Measurements from ENCODE around the gene MTPN.

The MTPN gene

GRCh38 chr7:135977007-135977741 is at the start of gene MTPN:
TSS of gene MTPN (minus strand) at chr7:135977359. CDS start at chr7:135977100, 259 bp downstream.
- Mint-ChIP-seq H3K4me1 (peaks cover 70% of the 10 kb centered on the region), H3K4me3 (peak within 1 kb of the TSS; percentile 85), H3K27ac (ENCODE audit: low read depth) (peak within 1 kb of the TSS; percentile 94), H3K27me3 (no peaks in the 10 kb centered on the region), H3K36me3 (ENCODE audit: insufficient read depth) (peaks cover 25% of the 10 kb centered on the region), H3K9me3 (no peaks in the 10 kb centered on the region)
- ATAC-seq (replicated peaks; ENCODE audit: extremely low read depth, poor library complexity, severe bottlenecking): peak; percentile 70
- DNase-seq (ENCODE audit: low spot score in 2 of 2): peak; percentile 93 to 94

GRCh38 chr7:136026209-136026608 is 49.0 kb upstream of the MTPN start:
- H3K4me1 Mint-ChIP-seq: no peaks in the 10 kb centered on the region
- H3K9me3 Mint-ChIP-seq: no peaks in the 10 kb centered on the region
- no peaks in the 10 kb centered on the region for H3K27me3 Mint-ChIP-seq
- H3K36me3 Mint-ChIP-seq (ENCODE audit: insufficient read depth): peaks cover 2% of the 10 kb centered on the region
- no peak overlapping the region for H3K4me3 Mint-ChIP-seq
- no peak for DNase-seq (ENCODE audit: low spot score in 2 of 2)
- no peak for ATAC-seq (replicated peaks; ENCODE audit: extremely low read depth, poor library complexity, severe bottlenecking)
- H3K27ac Mint-ChIP-seq (ENCODE audit: low read depth): no peak overlapping the region

GRCh38 chr7:136023134-136023869 is 46.1 kb upstream of the MTPN start:
- H3K4me1 Mint-ChIP-seq: no peaks in the 10 kb centered on the region
- ATAC-seq (replicated peaks; ENCODE audit: extremely low read depth, poor library complexity, severe bottlenecking) (no peak), DNase-seq (ENCODE audit: low spot score in 2 of 2) (no peak)
- no peak overlapping the region for H3K27ac Mint-ChIP-seq (ENCODE audit: low read depth)
- H3K27me3 Mint-ChIP-seq: no peaks in the 10 kb centered on the region
- H3K4me3 Mint-ChIP-seq: no peak overlapping the region
- peaks cover 3% of the 10 kb centered on the region for H3K36me3 Mint-ChIP-seq (ENCODE audit: insufficient read depth)
- H3K9me3 Mint-ChIP-seq: no peaks in the 10 kb centered on the region

- no peak overlapping the region for H3K27ac Mint-ChIP-seq (ENCODE audit: low read depth)
- H3K4me3 Mint-ChIP-seq: no peak overlapping the region
- H3K9me3 Mint-ChIP-seq: no peaks in the 10 kb centered on the region
- peaks cover 7% of the 10 kb centered on the region for H3K4me1 Mint-ChIP-seq
- ATAC-seq (replicated peaks; ENCODE audit: extremely low read depth, poor library complexity, severe bottlenecking) (no peak), DNase-seq (ENCODE audit: low spot score in 2 of 2) (no peak)
- H3K36me3 Mint-ChIP-seq (ENCODE audit: insufficient read depth): peaks cover 3% of the 10 kb centered on the region
- H3K27me3 Mint-ChIP-seq: no peaks in the 10 kb centered on the region
These were observed 43.4 kb upstream of the MTPN start for GRCh38 chr7:136020556-136020955.

GRCh38 chr7:136018104-136018503 is 40.9 kb upstream of the MTPN start:
- Mint-ChIP-seq H3K4me1 (peaks cover 7% of the 10 kb centered on the region), H3K4me3 (no peak overlapping the region), H3K36me3 (ENCODE audit: insufficient read depth) (peaks cover 3% of the 10 kb centered on the region), H3K9me3 (no peaks in the 10 kb centered on the region), H3K27me3 (no peaks in the 10 kb centered on the region), H3K27ac (ENCODE audit: low read depth) (no peak overlapping the region)
- DNase-seq (ENCODE audit: low spot score in 2 of 2): no peak
- ATAC-seq (replicated peaks; ENCODE audit: extremely low read depth, poor library complexity, severe bottlenecking): no peak

- Mint-ChIP-seq H3K27me3 (no peaks in the 10 kb centered on the region), H3K27ac (ENCODE audit: low read depth) (no peak overlapping the region), H3K4me3 (no peak overlapping the region), H3K36me3 (ENCODE audit: insufficient read depth) (peaks cover 4% of the 10 kb centered on the region), H3K4me1 (peaks cover 13% of the 10 kb centered on the region), H3K9me3 (no peaks in the 10 kb centered on the region)
- no peak for DNase-seq (ENCODE audit: low spot score in 2 of 2)
- no peak for ATAC-seq (replicated peaks; ENCODE audit: extremely low read depth, poor library complexity, severe bottlenecking)
These were observed 39.7 kb upstream of the MTPN start for GRCh38 chr7:136016649-136017395.

- peaks cover 13% of the 10 kb centered on the region for H3K4me1 Mint-ChIP-seq
- peaks cover 3% of the 10 kb centered on the region for H3K36me3 Mint-ChIP-seq (ENCODE audit: insufficient read depth)
- no peaks in the 10 kb centered on the region for H3K9me3 Mint-ChIP-seq
- H3K27me3 Mint-ChIP-seq: no peaks in the 10 kb centered on the region
- DNase-seq (ENCODE audit: low spot score in 2 of 2) (no peak), ATAC-seq (replicated peaks; ENCODE audit: extremely low read depth, poor library complexity, severe bottlenecking) (no peak)
- no peak overlapping the region for H3K4me3 Mint-ChIP-seq
- H3K27ac Mint-ChIP-seq (ENCODE audit: low read depth): no peak overlapping the region
These were observed 38.5 kb upstream of the MTPN start for GRCh38 chr7:136015638-136016037.

- H3K36me3 Mint-ChIP-seq (ENCODE audit: insufficient read depth): peaks cover 3% of the 10 kb centered on the region
- H3K4me1 Mint-ChIP-seq: peaks cover 13% of the 10 kb centered on the region
- no peak for ATAC-seq (replicated peaks; ENCODE audit: extremely low read depth, poor library complexity, severe bottlenecking)
- DNase-seq (ENCODE audit: low spot score in 2 of 2): no peak
- H3K4me3 Mint-ChIP-seq: no peak overlapping the region
- H3K27me3 Mint-ChIP-seq: no peaks in the 10 kb centered on the region
- H3K9me3 Mint-ChIP-seq: no peaks in the 10 kb centered on the region
- H3K27ac Mint-ChIP-seq (ENCODE audit: low read depth): no peak overlapping the region
These were observed 37.5 kb upstream of the MTPN start for GRCh38 chr7:136014659-136015058.

- no peak for DNase-seq (ENCODE audit: low spot score in 2 of 2)
- Mint-ChIP-seq H3K27me3 (no peaks in the 10 kb centered on the region), H3K4me3 (no peak overlapping the region), H3K9me3 (no peaks in the 10 kb centered on the region), H3K4me1 (peaks cover 21% of the 10 kb centered on the region), H3K27ac (ENCODE audit: low read depth) (no peak overlapping the region), H3K36me3 (ENCODE audit: insufficient read depth) (peaks cover 3% of the 10 kb centered on the region)
- ATAC-seq (replicated peaks; ENCODE audit: extremely low read depth, poor library complexity, severe bottlenecking): no peak
These were observed 35.1 kb upstream of the MTPN start for GRCh38 chr7:136012238-136012637.

GRCh38 chr7:136009488-136010079 is 32.4 kb upstream of the MTPN start:
- Mint-ChIP-seq H3K9me3 (no peaks in the 10 kb centered on the region), H3K27ac (ENCODE audit: low read depth) (no peak overlapping the region), H3K27me3 (no peaks in the 10 kb centered on the region), H3K4me1 (peaks cover 14% of the 10 kb centered on the region), H3K36me3 (ENCODE audit: insufficient read depth) (peaks cover 3% of the 10 kb centered on the region), H3K4me3 (no peak overlapping the region)
- ATAC-seq (replicated peaks; ENCODE audit: extremely low read depth, poor library complexity, severe bottlenecking): no peak
- DNase-seq (ENCODE audit: low spot score in 2 of 2): no peak

GRCh38 chr7:136006208-136006607 is 29.0 kb upstream of the MTPN start:
- DNase-seq (ENCODE audit: low spot score in 2 of 2) (no peak), ATAC-seq (replicated peaks; ENCODE audit: extremely low read depth, poor library complexity, severe bottlenecking) (no peak)
- H3K4me1 Mint-ChIP-seq: peaks cover 7% of the 10 kb centered on the region
- H3K27me3 Mint-ChIP-seq: no peaks in the 10 kb centered on the region
- H3K27ac Mint-ChIP-seq (ENCODE audit: low read depth): peak overlapping the region; percentile 70
- peaks cover 2% of the 10 kb centered on the region for H3K36me3 Mint-ChIP-seq (ENCODE audit: insufficient read depth)
- no peaks in the 10 kb centered on the region for H3K9me3 Mint-ChIP-seq
- H3K4me3 Mint-ChIP-seq: no peak overlapping the region

- H3K27ac Mint-ChIP-seq (ENCODE audit: low read depth): no peak overlapping the region
- ATAC-seq (replicated peaks; ENCODE audit: extremely low read depth, poor library complexity, severe bottlenecking) (no peak), DNase-seq (ENCODE audit: low spot score in 2 of 2) (no peak)
- H3K9me3 Mint-ChIP-seq: no peaks in the 10 kb centered on the region
- H3K27me3 Mint-ChIP-seq: no peaks in the 10 kb centered on the region
- H3K36me3 Mint-ChIP-seq (ENCODE audit: insufficient read depth): peaks cover 2% of the 10 kb centered on the region
- H3K4me3 Mint-ChIP-seq: no peak overlapping the region
- peaks cover 3% of the 10 kb centered on the region for H3K4me1 Mint-ChIP-seq
These were observed 26.9 kb upstream of the MTPN start for GRCh38 chr7:136004083-136004482.

Measured in central memory CD8-positive, alpha-beta T cell (primary cell).